IMR-90 (cell line): Measurements from ENCODE around the gene KRT16. TPM values are rescaled to one million over a fixed set of nuclear protein-coding genes. Genes with fewer than 3 reads are reported as not detected.

Experiments
- ATAC-seq: fragments of 200-7000 bp; cut with Tn5 transposase; 2 replicates; pipeline ENCODE4 v1.9.1; 2020; ENCODE audit warnings: low read depth, mild to moderate bottlenecking, moderate library complexity
- BruUV-seq: library from RNA; stranded (reverse); fragments of 400-500 nt; replicated peaks from 2 replicates; lab custom pipeline; 2021; lab: Mats Ljungman, UMichigan
- CTCF ChIA-PET: fragments of 300-600 bp; formaldehyde crosslinking; extraction: SDS; loops from one replicate; lab custom pipeline; 2021; ENCODE audit warnings: antibody characterized with exemption; lab: Yijun Ruan, JAX
- POLR2A ChIA-PET: fragments of 300-600 bp; sonication (Branson Sonifier 250); formaldehyde crosslinking; loops from one replicate; lab custom pipeline; 2022; ENCODE audit warnings: antibody characterized with exemption; ENCODE audit not compliant: unreplicated experiment; lab: Charles Lee
- DNase-seq: peaks from one replicate; pipeline ENCODE4 v3.0.0; 2013
- H2AFZ ChIP-seq: replicated peaks from 2 replicates; pipeline ENCODE3; 2013; ENCODE audit warnings: low read length, mild to moderate bottlenecking; ENCODE audit not compliant: poor library complexity
- H2AK5ac ChIP-seq: 2 replicates; pipeline ENCODE4 v1.6.1; 2013; ENCODE audit warnings: low read depth, low read length, inconsistent platforms
- H2AK9ac ChIP-seq: replicated peaks from 2 replicates; pipeline ENCODE3; 2013; ENCODE audit warnings: mild to moderate bottlenecking, low read depth, low read length, moderate library complexity; ENCODE audit not compliant: poor library complexity
- H2BK120ac ChIP-seq: 2 replicates; pipeline ENCODE4 v1.6.1; 2013; ENCODE audit warnings: low read depth, low read length, inconsistent platforms
- H2BK15ac ChIP-seq: 3 replicates; pipeline ENCODE4 v1.6.1; 2013; ENCODE audit warnings: low read depth, low read length, inconsistent platforms
- H2BK20ac ChIP-seq: 2 replicates; pipeline ENCODE4 v1.6.1; 2013; ENCODE audit warnings: low read depth, mild to moderate bottlenecking, inconsistent platforms, low read length, moderate library complexity
- H2BK5ac ChIP-seq: 2 replicates; pipeline ENCODE4 v1.6.1; 2013; ENCODE audit warnings: mild to moderate bottlenecking, low read depth, low read length, inconsistent platforms; ENCODE audit not compliant: poor library complexity, severe bottlenecking
- H3K14ac ChIP-seq: replicated peaks from 2 replicates; pipeline ENCODE4 v1.6.1; 2013; ENCODE audit warnings: low read depth, low read length, inconsistent platforms
- H3K18ac ChIP-seq: 2 replicates; pipeline ENCODE4 v1.6.1; 2013; ENCODE audit warnings: low read depth, low read length, control low read depth
- H3K23ac ChIP-seq: 2 replicates; pipeline ENCODE4 v1.6.1; 2013; ENCODE audit warnings: low read depth, low read length, inconsistent platforms
- H3K27ac ChIP-seq: 2 replicates; pipeline ENCODE4 v1.5.1; 2013; ENCODE audit warnings: mild to moderate bottlenecking, control low read depth, low read length; ENCODE audit not compliant: insufficient read depth
- H3K27me3 ChIP-seq: 2 replicates; pipeline ENCODE4 v1.6.1; 2013; ENCODE audit warnings: low read length; ENCODE audit not compliant: control insufficient read depth, insufficient read depth
- H3K36me3 ChIP-seq: 2 replicates; pipeline ENCODE4 v1.6.1; 2013; ENCODE audit warnings: low read length, mixed read lengths; ENCODE audit not compliant: control insufficient read depth, insufficient read depth
- H3K4ac ChIP-seq: 2 replicates; pipeline ENCODE4 v1.6.1; 2013; ENCODE audit warnings: low read depth, low read length, inconsistent platforms
- H3K4me1 ChIP-seq: 2 replicates; pipeline ENCODE4 v1.6.1; 2013; ENCODE audit warnings: low read length, mixed read lengths; ENCODE audit not compliant: control insufficient read depth, insufficient read depth
- H3K4me2 ChIP-seq: 2 replicates; pipeline ENCODE4 v1.6.1; 2013; ENCODE audit warnings: low read depth, mild to moderate bottlenecking, control low read depth, low read length, moderate library complexity
- H3K4me3 ChIP-seq: 2 replicates; pipeline ENCODE4 v1.5.1; 2013; ENCODE audit warnings: low read depth, mild to moderate bottlenecking, control low read depth, low read length, moderate library complexity; ENCODE audit not compliant: insufficient read depth
- H3K56ac ChIP-seq: 2 replicates; pipeline ENCODE4 v1.6.1; 2013; ENCODE audit warnings: low read length, inconsistent platforms; ENCODE audit not compliant: insufficient read depth; ENCODE audit errors: extremely low read depth
- H3K79me1 ChIP-seq, 2 experiments: 2 replicates each; pipeline ENCODE4 v1.6.1; 2013; ENCODE audit warnings: low read length in 2 of 2, inconsistent platforms in 1 of 2, low read depth in 1 of 2
- H3K9ac ChIP-seq: 2 replicates; pipeline ENCODE4 v1.6.1; 2013; ENCODE audit warnings: low read depth, low read length, control low read depth
- H3K9me1 ChIP-seq: 2 replicates; pipeline ENCODE4 v1.6.1; 2013; ENCODE audit warnings: low read length, inconsistent platforms; ENCODE audit not compliant: insufficient read depth
- H3K9me3 ChIP-seq: 2 replicates; pipeline ENCODE4 v1.6.1; 2013; ENCODE audit warnings: low read length; ENCODE audit not compliant: control insufficient read depth, insufficient read depth
- H4K20me1 ChIP-seq: 2 replicates; pipeline ENCODE4 v1.6.1; 2013; ENCODE audit warnings: low read length, inconsistent platforms; ENCODE audit not compliant: insufficient read depth
- H4K5ac ChIP-seq: 2 replicates; pipeline ENCODE4 v1.6.1; 2013; ENCODE audit warnings: mild to moderate bottlenecking, low read depth, low read length, control low read depth
- H4K8ac ChIP-seq, 2 experiments: 2 replicates each; pipeline ENCODE4 v1.6.1; 2013; ENCODE audit warnings: low read depth in 2 of 2, low read length in 2 of 2, control low read depth in 1 of 2, inconsistent platforms in 1 of 2
- H4K91ac ChIP-seq: 2 replicates; pipeline ENCODE4 v1.6.1; 2013; ENCODE audit warnings: low read depth, low read length, inconsistent platforms; ENCODE audit not compliant: insufficient read depth
- BHLHE40 ChIP-seq: fragments of 150-350 bp; IDR thresholded peaks from 2 replicates; pipeline ENCODE4 v1.6.1; 2016; ENCODE audit warnings: mild to moderate bottlenecking, low read depth, low read length
- CEBPB ChIP-seq: IDR thresholded peaks from 2 replicates; pipeline ENCODE4 v1.6.1; 2012; ENCODE audit warnings: low read depth, low read length, improper control_type of control experiment
- CHD1 ChIP-seq: IDR thresholded peaks from 2 replicates; pipeline ENCODE4 v1.6.1; 2012; ENCODE audit warnings: low read depth, low read length, improper control_type of control experiment
- FOS ChIP-seq: fragments of 150-350 bp; IDR thresholded peaks from 2 replicates; pipeline ENCODE4 v1.6.1; 2016; ENCODE audit warnings: low read depth, low read length
- MAFK ChIP-seq: IDR thresholded peaks from 2 replicates; pipeline ENCODE4 v1.6.1; 2012; ENCODE audit warnings: low read depth, low read length, improper control_type of control experiment
- MAZ ChIP-seq: IDR thresholded peaks from 2 replicates; pipeline ENCODE4 v1.6.1; 2012; ENCODE audit warnings: low read depth, mild to moderate bottlenecking, low read length, improper control_type of control experiment, moderate library complexity, borderline replicate concordance
- MXI1 ChIP-seq: IDR thresholded peaks from 2 replicates; pipeline ENCODE4 v1.6.1; 2012; ENCODE audit warnings: low read depth, mild to moderate bottlenecking, low read length, moderate library complexity, borderline replicate concordance
- NFE2L2 ChIP-seq: fragments of 150-350 bp; IDR thresholded peaks from 2 replicates; pipeline ENCODE4 v1.6.1; 2016; ENCODE audit warnings: low read depth, mild to moderate bottlenecking, low read length
- POLR2A ChIP-seq: IDR thresholded peaks from 2 replicates; pipeline ENCODE4 v1.6.1; 2012; ENCODE audit warnings: mild to moderate bottlenecking, low read depth, low read length
- RAD21 ChIP-seq: IDR thresholded peaks from 2 replicates; pipeline ENCODE4 v1.6.1; 2012; ENCODE audit warnings: low read length, improper control_type of control experiment
- RCOR1 ChIP-seq: IDR thresholded peaks from 2 replicates; pipeline ENCODE4 v1.6.1; 2012; ENCODE audit warnings: mild to moderate bottlenecking, low read length, improper control_type of control experiment; ENCODE audit not compliant: insufficient replicate concordance
- RFX5 ChIP-seq: IDR thresholded peaks from 2 replicates; pipeline ENCODE4 v1.8.0; 2012; ENCODE audit warnings: low read depth, mild to moderate bottlenecking, low read length, moderate library complexity
- SMC3 ChIP-seq: fragments of 150-350 bp; IDR thresholded peaks from 2 replicates; pipeline ENCODE4 v1.6.1; 2016; ENCODE audit warnings: low read depth, mild to moderate bottlenecking, antibody characterized with exemption, low read length, moderate library complexity
- WGBS, 2 experiments: methylation state at CpG; one replicate each; pipeline versions ENCODE4 v1.1.5 to v1.1.7; 2013; ENCODE audit warnings: missing lambda C conversion rate in 2 of 2; ENCODE audit not compliant: insufficient read length in 1 of 2; ENCODE audit errors: extremely low coverage in 2 of 2; 5-methylcytosine and 5-hydroxymethylcytosine counted together
- dilution Hi-C: fragments of 300-500 bp; cut with HindIII; formaldehyde crosslinking; loops from one replicate; pipeline ENCODE4 v1.14.3; 2018; ENCODE audit warnings: low sequenced_read_pairs; ENCODE audit not compliant: unreplicated experiment
- in situ Hi-C: fragments of 300-500 bp; cut with MboI; formaldehyde crosslinking; loops from 3 replicates; pipeline ENCODE4 v1.14.3; 2019; ENCODE audit warnings: low sequenced_read_pairs, inconsistent platforms, mixed read lengths
- intact Hi-C: fragments of 100-400 bp; cut with micrococcal nuclease; formaldehyde crosslinking; loops from 2 replicates; pipeline ENCODE4 v1.10.0; 2022
- polyA plus RNA-seq, 3 experiments: library from polyadenylated mRNA; depleted of rRNA; stranded (reverse); fragments of >200 nt; gene quantifications; 2 replicates each; pipeline ENCODE4 v1.2.3, GENCODE V29; 2012; ENCODE audit warnings: low replicate concordance in 1 of 3
- total RNA-seq: library from RNA; depleted of rRNA; stranded (reverse); fragments of >200 nt; gene quantifications from 2 replicates; pipeline ENCODE4 v1.2.3, GENCODE V29; 2012
- TF ChIP-seq, protein P1 (sequence below): fragments of 150-350 bp; IDR thresholded peaks from 2 replicates; pipeline ENCODE4 v1.6.1; 2016; ENCODE audit warnings: low read depth, mild to moderate bottlenecking, low read length, moderate library complexity, borderline replicate concordance
- TF ChIP-seq, protein P2 (sequence below): fragments of 150-350 bp; IDR thresholded peaks from 2 replicates; pipeline ENCODE4 v1.6.1; 2017; ENCODE audit warnings: mild to moderate bottlenecking, antibody characterized with exemption, low read length, low read depth
- TF ChIP-seq, protein P3 (sequence below): conservative IDR thresholded peaks from 2 replicates; pipeline ENCODE4 v1.5.1; 2012; ENCODE audit warnings: mild to moderate bottlenecking, low read depth, low read length, improper control_type of control experiment

Gene KRT16
- total and polyA plus RNA-seq, 2 of the 4 experiments (the other 2 are of a cell fraction) = not detected

DNA sequence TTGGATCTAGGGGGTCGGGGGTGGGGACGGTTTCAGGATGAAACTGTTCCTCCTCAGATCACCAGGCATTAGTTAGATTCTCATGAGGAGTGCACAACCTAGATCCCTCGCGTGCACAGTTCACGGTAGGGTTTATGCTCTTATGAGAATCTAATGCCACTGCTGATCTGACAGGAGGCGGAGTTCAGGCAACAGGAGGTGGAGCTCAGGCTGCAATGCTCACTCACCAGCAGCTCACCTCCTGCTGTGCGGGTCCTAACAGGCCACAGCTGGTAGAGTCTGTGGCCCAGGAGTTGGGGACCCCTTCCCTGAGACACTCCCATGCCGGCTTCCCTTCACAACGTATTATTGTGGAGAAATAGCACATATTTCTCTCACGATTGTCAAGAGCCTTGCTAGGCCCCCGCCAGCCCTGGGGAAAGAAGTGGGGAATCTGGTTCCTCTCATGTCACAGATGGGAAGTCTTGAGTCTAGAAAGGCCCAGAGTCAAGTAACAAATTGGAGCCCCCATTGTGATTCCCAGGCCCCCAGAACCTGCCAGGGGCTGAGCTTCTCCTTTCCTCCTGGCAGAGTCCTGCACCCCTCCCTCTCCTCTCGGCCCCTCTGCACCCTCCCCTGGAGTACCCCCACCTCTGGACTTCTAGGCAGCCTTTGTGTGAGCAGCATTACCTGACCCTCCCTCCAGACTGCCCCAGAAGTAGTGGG is 19.8 kb downstream of the KRT16 start:
- Histone ChIP-seq H4K91ac (no peak overlapping the region), H4K20me1 (no peaks in the 10 kb centered on the region), H3K4me2 (no peak overlapping the region), H2AK5ac (no peak overlapping the region), H2BK20ac (no peak overlapping the region), H2BK15ac (no peak overlapping the region), H3K23ac (no peak overlapping the region), H3K4me3 (no peak overlapping the region), H3K9ac (no peak overlapping the region), H3K4ac (no peak overlapping the region), H3K27ac (no peak overlapping the region), H3K9me1 (no peaks in the 10 kb centered on the region; the same call in 1 of the 2 replicates), H4K8ac (no peak overlapping the region), H3K56ac (no peak overlapping the region), H2BK5ac (no peak overlapping the region), H2AFZ (no peak overlapping the region), H2AK9ac (no peak overlapping the region), H3K4me1 (no peaks in the 10 kb centered on the region), H3K27me3 (peaks cover 67% of the 10 kb centered on the region), H4K5ac (no peak overlapping the region), H3K79me1 (no peaks in the 10 kb centered on the region), H3K9me3 (no peaks in the 10 kb centered on the region), H3K18ac (no peak overlapping the region), H3K14ac (no peak overlapping the region), H2BK120ac (no peak overlapping the region), H3K36me3 (no peaks in the 10 kb centered on the region)
- ChIA-PET CTCF (no interaction called here), POLR2A (no interaction called here)
- WGBS, 2 experiments = 83% methylated on average over 1 of the region's 12 CpGs; no CpG with 5 or more reads in 1 of the 2 experiments
- no peak for DNase-seq
- dilution Hi-C loops = no loop called here
- in situ Hi-C loops = no loop called here
- intact Hi-C loops = no loop called here
- ATAC-seq = no peak
- no TSS peak for BruUV-seq
- TF ChIP-seq POLR2A = no peak
- no peak for TF ChIP-seq FOS
- TF ChIP-seq, protein P1, sequence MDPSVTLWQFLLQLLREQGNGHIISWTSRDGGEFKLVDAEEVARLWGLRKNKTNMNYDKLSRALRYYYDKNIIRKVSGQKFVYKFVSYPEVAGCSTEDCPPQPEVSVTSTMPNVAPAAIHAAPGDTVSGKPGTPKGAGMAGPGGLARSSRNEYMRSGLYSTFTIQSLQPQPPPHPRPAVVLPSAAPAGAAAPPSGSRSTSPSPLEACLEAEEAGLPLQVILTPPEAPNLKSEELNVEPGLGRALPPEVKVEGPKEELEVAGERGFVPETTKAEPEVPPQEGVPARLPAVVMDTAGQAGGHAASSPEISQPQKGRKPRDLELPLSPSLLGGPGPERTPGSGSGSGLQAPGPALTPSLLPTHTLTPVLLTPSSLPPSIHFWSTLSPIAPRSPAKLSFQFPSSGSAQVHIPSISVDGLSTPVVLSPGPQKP = no peak
- no peak for TF ChIP-seq NFE2L2
- TF ChIP-seq RAD21 = no peak
- TF ChIP-seq BHLHE40 = no peak
- TF ChIP-seq RFX5 = no peak
- no peak for TF ChIP-seq RCOR1
- TF ChIP-seq MAZ = no peak
- TF ChIP-seq MAFK = no peak
- TF ChIP-seq CEBPB = no peak
- TF ChIP-seq MXI1 = no peak
- TF ChIP-seq, protein P2, sequence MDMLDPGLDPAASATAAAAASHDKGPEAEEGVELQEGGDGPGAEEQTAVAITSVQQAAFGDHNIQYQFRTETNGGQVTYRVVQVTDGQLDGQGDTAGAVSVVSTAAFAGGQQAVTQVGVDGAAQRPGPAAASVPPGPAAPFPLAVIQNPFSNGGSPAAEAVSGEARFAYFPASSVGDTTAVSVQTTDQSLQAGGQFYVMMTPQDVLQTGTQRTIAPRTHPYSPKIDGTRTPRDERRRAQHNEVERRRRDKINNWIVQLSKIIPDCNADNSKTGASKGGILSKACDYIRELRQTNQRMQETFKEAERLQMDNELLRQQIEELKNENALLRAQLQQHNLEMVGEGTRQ = no peak
- TF ChIP-seq SMC3 = no peak
- TF ChIP-seq, protein P3, sequence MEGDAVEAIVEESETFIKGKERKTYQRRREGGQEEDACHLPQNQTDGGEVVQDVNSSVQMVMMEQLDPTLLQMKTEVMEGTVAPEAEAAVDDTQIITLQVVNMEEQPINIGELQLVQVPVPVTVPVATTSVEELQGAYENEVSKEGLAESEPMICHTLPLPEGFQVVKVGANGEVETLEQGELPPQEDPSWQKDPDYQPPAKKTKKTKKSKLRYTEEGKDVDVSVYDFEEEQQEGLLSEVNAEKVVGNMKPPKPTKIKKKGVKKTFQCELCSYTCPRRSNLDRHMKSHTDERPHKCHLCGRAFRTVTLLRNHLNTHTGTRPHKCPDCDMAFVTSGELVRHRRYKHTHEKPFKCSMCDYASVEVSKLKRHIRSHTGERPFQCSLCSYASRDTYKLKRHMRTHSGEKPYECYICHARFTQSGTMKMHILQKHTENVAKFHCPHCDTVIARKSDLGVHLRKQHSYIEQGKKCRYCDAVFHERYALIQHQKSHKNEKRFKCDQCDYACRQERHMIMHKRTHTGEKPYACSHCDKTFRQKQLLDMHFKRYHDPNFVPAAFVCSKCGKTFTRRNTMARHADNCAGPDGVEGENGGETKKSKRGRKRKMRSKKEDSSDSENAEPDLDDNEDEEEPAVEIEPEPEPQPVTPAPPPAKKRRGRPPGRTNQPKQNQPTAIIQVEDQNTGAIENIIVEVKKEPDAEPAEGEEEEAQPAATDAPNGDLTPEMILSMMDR = no peak
- no peak for TF ChIP-seq CHD1
